Measurements from ENCODE around the gene LPCAT3.

DNA sequence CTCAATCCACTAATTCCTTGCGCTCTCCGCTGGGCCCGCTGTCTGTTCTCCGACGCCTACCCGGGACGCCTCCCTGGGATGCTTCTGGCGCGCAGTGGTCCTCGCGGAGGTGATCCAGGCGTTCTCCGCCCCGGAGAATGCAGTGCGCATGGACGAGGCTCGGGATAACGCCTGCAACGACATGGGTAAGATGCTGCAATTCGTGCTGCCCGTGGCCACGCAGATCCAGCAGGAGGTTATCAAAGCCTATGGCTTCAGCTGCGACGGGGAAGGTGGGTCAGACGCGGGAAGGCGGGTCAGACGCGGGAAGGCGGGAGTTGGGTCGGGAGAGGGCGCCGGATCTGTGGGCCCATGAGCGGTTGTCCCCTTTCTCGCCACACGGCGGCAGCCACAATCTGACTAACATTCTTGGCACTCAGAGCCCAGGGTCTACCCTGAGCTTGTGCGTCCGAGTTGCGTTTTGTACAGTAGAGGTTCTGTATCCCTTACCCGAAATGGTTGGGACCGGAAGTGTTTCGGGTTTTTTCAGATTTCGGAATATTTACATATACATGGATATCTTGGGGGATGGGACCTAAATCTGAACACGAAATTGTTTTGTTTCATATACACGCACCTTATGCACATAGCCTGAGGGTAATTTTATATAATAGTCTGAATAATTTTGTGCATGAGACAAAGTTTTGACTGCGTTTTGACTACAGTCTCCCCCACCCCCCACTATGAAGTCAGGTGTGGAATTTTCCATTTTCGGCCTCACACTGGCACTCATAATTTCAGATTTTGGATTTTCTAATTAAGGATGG lies 73.7 kb downstream of the LPCAT3 start:
- TF ChIP-seq, protein P1, sequence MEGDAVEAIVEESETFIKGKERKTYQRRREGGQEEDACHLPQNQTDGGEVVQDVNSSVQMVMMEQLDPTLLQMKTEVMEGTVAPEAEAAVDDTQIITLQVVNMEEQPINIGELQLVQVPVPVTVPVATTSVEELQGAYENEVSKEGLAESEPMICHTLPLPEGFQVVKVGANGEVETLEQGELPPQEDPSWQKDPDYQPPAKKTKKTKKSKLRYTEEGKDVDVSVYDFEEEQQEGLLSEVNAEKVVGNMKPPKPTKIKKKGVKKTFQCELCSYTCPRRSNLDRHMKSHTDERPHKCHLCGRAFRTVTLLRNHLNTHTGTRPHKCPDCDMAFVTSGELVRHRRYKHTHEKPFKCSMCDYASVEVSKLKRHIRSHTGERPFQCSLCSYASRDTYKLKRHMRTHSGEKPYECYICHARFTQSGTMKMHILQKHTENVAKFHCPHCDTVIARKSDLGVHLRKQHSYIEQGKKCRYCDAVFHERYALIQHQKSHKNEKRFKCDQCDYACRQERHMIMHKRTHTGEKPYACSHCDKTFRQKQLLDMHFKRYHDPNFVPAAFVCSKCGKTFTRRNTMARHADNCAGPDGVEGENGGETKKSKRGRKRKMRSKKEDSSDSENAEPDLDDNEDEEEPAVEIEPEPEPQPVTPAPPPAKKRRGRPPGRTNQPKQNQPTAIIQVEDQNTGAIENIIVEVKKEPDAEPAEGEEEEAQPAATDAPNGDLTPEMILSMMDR (IDR thresholded peaks at IDR 0.05): peak; percentile 97
- TF ChIP-seq ZFX (IDR thresholded peaks at IDR 0.05; ENCODE audit: borderline replicate concordance): no peak
